Cerebellar nuclear complex (tissue), 1 donor: ENCODE results near the gene TUBGCP6.

Source experiments
- DNase-seq, 2 experiments: peaks; one replicate each; lab custom pipeline; 2025; lab: John Stamatoyannopoulos, UW

The TUBGCP6 gene

DNA sequence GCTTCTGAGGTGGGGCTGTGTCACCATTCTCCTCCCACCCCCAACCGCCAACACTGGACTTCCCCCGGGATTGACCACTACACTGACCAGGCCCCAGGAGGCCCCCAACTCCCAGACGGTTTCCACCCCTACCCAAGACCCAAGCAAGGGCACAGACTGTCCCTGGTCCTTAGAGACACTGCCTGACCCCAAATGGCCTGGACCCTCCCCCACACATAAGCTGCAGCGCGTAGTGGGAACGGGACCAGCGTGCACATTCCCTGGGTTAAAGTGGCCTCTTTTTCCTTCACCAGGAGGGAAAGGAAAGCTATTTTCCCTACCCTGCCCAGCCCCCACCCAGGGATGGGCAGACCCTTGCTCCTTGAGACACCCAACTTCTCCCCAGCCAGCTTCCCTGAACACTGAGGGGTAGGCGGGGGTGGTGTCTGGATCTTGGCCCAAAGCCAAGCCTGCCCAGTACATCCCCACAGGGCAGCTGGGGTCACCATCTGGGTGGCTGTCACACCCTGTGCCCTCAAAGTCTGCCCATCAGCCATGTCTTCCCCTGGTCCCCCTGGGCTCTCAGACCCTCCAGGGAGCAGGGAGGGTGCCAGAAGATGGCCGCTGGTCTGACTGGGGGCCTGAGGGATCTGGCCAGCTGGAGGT is 18.3 kb upstream of the TUBGCP6 start:
- no peak for DNase-seq

DNA sequence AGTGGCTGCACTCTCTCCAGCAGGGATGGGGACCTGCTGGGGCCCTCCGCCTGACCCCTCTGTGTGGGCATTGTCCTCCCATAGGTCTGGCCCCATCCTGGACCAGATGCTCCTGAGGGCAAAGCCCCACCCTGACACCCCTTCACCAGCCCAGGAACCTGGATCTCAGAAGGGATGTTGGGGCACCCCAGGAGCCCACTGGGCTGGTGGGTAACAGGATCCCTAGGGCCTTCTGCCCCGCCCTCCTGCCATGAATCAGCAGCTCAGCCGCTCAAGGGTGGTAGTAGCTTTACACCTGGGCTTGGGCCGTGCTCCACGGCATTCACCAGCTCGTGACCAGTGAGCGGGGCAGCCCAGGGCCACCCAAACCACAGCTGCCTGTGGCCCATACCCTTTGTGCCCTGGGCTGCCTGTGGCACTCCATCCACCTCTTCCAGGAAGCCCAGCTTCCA is 17.7 kb upstream of the TUBGCP6 start:
- DNase-seq = no peak

DNA sequence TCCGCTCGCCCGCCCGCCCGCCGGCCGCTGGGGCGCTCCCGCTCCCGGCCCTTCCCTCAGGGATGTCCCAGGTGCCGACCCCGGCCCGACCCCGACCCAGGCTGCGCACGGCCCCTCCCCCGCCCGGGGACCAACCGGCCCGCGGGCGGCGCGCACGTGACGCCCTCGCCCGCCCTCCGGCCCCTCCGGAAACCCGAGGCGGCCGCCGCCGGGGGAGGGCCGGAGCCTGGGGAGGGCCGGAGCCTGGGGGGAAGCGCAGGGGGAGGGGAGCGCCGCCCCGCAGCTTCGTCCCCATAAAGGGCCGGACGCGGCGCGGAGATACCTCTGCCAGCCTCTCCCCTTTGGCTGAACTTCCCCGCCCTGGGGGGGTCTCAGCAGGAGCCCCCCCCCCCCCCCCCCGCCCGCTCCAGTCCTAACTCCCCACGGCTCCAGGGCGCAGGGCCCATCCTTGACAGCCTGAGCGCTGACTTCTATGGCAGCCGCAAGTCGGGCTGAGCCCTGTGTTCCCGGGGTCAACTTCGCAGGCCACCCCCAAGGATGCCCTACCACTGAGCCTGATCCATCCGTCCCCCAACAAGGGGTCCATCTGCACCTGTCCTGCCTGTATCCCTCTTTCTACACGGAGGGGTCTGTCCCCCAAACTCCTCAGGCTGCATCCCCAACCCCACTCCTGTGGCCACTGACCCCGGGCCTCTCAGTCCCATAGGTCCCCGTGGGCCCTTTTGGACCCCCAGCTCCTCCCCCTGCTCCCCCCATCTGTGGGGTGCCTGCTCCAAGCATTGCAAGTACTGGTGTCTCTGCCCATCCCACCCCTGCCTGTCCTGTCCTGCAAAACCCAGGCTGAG is 17.0 kb upstream of the TUBGCP6 start, which contains the start of gene MAPK12:
TSS of gene MAPK12 (minus strand) at position 69 of the 845 bp plus-strand sequence. CDS start 174 bp downstream, outside the sequence.
- DNase-seq = no peak

DNA sequence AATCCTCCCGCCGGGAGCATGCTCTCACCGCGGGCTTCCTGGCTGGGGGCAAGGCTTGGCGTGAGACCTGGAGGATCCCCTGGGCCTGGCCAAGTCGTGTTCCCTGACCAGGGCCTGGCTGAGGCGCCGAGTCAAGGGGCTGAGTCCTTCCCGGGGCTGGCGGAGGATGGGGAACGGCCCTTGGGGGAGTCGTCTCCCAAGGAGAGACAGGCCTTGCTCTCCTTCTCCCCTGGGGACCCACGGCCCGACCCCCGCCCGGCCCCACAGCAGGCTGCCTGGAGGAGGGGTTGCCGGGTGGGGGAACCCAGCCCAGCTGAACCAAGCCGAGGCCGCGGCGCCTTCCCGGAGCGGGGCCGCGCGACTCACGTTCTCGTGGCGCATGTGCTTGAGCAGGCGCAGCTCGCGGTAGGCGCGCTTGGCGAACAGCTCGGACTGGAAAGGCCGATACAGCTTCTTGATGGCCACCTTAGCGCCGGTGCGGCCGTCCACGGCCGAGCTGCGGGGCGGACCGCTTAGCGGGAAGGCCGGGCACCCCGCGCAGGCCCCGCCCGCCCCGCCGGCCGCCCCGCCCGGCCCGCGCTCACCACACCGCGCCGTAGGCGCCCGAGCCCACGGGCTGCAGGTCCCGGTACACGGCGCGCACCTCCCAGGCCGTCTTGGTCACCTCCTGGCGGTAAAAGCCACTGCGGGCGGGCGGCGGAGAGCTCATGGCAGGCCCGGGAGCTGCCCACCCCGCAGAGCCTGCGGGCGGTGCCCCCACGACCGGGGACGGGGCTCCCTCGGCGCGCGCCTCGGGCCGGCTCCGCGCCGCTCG is 16.2 kb upstream of the TUBGCP6 start:
- DNase-seq = no peak

DNA sequence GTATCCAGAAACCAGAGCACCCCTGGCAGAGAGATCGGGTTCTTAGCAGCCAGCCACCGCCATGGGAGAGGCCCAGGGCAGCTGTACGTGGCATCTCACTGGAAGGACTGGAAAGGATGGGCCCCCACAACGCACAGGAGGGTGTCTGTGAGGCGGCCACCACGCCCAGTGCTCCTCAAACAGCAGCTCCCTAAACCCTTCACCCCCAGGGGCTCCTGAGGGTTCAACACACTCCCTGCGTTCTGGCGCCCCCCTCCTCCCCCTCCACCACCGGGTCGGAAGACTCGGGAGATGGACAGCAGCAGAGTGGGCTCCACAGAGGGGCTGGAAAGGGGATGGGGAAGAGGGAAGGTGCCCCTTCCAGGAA is 15.6 kb upstream of the TUBGCP6 start:
- no peak for DNase-seq

DNA sequence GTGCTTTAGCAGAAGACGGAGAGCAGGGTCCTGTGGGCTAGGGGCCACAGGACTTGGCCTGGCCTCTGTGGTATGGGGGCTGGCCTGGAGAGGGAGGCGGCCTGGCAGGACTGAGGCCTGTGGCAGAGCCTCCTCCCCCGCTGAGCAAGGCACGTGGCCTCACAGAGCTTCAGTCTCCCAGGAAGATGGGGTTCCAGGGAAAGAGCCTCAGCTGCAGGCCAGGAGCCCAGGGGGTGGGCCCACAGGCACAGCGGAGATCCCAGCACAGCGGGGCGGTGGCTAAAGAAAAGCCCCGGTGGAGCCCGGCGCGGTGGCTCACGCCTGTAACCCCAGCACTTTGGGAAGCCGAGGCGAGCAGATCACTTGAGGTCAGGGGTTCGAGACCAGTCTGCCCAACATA is 14.5 kb upstream of the TUBGCP6 start:
- no peak for DNase-seq

DNA sequence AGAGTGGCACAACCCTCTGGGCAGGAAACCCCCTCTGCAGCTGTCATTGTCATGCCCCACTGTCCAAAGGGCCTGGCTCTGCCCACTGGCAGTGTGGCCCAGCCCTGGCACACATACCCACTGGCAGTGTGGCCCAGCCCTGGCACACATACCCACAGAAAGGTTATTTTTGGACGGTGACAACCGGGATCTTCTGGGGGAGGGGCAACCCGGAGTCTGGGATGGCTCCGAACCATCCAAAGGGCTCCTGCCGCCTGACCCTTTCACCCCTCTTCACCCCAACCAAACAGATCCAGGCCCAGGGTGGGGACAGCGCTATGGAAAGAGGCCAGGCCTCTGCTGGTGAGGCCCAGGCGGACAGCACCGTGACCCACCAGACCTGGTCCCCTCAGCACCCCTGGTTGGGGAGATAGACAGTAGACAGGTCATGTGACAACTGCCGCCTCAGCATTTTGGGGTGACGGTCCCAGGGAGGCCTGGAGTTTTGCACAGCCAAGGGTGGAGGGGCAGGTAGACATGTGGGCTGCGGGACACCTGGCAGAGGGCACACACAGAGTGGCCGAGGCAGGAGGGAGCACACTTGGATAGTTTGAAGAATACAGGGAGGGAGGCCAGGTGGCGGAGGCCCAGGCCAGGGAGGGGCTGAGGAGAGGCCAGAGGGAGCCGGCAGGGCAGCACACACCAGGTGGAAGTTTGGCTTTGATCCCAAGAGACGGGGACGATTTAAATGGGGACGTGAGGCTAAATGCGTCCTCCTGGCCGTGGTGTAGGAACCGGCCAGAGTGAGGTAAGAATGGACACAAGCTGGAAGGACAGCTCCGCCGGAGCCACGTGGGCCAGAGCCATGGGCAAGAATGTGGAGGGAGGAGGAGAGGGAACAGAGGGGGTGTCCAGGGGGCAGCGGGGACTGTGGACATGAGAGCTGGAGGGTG is 13.8 kb upstream of the TUBGCP6 start:
- DNase-seq = no peak

DNA sequence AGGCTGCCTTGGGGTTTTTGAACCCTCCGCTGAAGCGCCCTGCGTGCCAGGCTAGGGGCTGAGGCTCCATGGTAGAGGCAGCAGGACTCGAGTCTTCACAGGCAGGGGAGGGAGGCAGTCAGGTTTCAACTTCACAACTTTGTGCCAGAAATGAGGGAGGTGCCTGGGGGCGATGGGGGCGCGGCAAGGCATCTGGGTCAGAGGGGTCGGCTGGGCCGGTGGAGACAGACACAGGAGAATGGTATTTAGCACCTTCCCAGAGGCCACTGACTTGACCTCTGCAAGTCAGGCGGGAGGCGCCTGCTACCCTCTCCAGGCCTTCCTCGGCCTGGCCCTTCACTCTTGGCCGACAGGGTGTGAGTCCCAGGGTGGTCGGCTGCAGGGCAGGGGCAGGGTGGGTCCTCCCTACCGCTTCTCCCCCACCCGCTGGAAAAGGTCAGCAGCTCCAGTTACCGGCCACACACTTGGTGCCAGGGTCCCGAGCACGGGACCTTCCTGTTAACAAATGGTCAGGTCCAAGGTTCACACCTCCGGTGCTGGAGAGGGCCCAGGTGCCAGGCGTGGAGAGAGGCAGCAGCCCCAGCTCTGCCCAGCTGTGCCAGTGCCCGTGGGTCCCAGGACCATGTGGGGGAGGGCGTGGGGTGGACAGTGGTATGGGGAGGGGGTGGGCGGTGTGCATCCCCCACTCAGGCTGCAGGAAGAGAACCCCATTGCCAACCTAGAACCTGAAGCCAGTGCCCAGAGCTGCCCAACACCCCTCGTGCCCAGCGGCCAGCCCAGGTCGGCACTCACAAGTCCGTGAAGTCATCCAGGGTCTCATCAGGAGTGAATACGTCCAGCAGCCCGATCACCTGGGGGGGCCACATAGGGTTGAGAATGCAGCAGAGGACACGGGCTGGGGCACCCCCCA is 12.9 kb upstream of the TUBGCP6 start:
- no peak for DNase-seq

DNA sequence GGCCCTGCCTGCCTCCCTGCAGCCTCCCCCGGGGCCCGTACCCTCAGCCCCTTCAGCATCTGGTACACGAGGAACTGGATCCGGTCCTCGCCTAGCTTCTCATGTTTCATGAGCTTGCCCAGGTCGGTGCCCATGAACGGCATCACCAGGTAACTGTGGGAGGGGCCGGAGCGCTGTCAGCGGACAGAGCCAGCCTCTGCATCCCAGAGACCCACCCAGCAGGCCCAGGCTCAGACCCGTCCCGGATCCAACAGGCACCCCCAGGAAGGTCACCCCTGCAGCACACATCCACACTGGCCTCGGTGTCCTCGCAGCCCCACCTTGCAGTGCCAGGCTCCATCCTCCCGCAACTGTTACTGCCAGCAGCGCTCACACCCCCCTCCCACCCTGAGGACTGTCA is 12.2 kb upstream of the TUBGCP6 start:
- DNase-seq = no peak

DNA sequence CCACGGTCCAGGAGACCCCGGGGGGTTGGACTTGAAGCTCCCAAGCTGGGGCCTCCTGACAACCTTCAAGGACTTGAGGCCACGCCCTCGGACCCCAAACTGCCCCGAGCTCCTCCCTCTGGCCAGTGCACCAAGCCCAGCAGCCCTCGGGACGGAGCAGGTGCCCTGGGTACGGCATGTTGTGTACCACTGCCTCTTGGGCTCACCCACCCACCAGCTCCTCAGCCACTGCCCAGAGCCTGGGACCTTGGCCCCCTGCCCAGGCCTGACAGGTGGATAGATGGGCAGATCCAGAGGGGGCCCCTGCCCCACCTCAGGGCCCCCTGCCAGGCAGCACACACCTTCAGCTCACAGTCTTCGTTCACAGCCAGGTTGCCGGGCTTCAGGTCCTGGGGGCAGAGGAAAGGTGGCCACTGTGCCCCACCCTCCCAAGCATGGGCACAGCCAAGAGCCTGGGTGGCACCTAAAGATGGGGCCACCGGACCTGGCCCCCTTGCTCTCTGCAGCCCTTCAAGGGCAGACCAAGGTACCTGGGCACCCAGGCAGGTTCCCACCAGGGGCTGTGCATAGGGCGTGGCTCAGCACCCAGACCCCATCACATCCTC is 11.5 kb upstream of the TUBGCP6 start:
- no peak for DNase-seq

DNA sequence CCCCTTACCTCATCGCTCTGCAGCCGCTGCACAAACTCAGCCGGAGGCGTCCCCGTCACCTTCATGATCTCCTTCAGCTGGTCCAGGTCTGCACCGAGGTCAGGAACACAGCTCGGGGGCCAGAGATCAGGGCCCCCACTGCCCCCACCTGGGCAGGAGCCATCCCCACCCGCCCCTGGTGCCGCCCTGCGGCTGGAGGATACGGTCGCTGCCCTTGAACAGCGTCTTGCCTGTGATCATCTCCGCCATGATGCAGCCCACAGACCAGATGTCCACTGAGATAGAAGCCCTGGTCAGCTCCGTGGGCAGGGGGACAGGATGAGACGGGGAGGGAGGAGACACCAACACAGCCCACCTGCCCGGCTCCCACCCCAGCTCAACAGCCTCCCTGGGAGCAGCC is 10.8 kb upstream of the TUBGCP6 start:
- DNase-seq = no peak

DNA sequence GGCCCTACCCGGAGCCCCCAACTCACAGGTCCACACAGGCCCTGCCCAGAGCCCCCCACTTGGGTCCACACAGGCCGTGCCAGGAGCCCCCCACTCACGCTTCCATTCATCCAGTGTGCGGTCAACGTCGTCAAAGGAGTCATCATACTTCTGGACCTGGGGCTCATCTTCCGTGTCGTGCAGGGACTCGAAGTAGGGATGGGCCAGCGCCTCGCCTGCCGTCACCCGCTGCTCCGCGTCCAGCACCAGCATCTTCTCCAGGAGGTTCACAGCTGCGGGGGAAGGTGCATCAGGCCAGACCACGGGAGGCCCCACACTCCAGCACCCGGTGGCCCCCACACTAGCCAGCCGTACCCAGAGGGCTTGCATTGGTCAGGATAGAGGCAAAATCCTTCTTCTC is 10.3 kb upstream of the TUBGCP6 start:
- DNase-seq = no peak

DNA sequence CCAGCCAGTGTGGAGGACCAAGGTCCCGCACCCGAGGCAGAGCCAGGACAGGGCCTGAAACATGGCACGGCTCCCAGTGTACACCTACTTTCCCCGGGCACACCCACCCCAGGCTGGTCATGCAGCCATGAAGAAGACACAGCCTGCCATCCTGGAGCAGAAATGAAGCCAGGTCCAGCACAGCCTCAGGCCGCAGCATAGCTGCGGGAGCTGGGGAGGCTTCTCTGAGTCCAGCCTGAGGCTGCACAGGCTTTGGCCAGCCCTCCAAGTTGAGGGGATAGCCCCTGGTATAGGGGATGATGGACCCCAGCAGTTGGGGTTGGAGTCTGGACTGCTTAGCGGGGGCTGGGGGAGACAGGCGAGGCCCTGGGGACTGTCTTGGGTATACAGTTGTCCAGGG is 9.1 kb upstream of the TUBGCP6 start:
- no peak for DNase-seq

DNA sequence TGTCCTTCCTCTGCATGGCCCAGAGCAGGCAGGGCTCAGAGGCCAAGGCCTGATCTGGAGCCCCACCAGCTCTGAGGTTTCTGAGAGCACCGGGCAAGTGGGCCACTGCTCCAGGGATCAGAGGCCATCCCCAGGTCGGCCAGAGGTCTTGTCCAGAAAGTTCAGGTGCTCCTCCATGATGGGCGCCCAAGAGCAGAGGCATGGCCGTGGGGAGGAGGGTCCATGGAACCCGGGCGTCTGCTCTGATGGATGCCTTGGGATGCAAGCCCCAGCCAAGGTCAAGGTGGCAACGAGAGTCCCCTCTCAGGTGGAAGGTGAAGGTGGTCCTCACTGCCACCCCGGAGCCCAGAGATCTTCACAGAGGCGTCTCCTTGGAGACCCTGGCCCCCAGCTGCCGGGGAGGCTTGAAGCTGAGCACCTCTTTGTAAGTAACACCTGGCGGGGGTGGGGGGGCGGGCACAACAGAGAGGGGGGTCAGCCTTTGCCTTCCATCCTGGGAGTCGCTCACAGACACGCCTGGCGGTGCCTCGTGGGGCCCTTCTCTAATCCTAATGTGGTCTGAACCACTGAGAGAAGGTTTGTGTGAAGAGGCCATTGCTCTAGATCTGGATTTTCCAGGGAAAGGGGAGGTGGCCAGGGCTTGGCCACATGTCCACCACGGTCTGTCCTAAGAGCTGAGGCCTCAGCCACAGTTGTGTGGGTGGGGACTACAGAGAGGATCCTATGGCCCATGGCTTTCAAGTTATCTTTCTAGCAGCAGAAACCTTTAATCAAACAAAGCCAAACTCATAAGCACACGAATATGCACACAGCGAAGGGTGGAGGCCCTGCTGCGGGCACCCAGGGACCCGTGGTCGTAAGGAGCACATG is 8.5 kb upstream of the TUBGCP6 start:
- no peak for DNase-seq

DNA sequence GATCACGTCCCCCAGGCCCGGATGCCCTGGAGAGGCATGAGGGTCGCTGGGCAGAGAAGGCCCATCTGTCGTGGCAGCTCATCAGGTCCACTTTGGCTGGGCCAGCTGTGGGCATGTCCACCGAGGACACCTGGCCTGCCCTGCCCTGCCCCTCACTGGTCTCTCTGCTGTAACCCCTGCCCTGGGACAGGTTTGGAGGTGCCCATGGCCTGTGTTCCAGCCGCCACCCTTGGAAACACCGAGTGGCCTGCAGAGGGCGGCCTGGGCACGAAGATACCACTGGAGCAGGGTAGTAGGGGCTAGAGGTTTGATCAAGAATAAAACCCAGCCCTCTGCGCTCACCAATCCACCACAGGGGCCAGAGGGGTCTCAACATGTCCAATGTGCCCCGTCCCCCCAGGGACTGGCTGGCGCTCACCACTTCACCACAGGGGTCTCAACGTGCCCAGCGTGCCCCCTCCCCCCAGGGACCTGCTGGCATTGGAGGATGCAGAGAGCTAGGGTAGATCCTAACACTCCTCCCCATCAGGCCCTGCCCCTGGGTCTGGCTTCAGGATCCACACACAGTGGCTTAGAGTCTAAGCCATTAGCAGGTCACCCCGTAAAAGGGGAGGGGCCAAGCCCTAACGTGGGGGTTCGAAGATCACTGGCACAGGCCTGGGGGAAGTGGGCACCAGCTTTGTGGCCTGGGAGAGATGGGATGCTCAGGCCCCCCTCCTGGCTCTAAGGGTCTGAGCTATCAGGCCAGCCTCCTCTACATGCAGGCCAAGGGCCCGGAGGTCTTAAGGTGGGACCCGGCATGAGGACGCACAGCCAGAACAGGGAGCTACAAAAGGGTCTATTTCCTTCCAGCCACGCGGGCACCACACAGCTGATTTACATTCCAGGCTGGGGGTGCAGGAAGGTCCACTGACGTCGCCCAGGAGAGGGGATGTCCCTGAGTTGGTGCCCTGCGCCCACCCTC is 7.5 kb upstream of the TUBGCP6 start:
- DNase-seq = no peak

DNA sequence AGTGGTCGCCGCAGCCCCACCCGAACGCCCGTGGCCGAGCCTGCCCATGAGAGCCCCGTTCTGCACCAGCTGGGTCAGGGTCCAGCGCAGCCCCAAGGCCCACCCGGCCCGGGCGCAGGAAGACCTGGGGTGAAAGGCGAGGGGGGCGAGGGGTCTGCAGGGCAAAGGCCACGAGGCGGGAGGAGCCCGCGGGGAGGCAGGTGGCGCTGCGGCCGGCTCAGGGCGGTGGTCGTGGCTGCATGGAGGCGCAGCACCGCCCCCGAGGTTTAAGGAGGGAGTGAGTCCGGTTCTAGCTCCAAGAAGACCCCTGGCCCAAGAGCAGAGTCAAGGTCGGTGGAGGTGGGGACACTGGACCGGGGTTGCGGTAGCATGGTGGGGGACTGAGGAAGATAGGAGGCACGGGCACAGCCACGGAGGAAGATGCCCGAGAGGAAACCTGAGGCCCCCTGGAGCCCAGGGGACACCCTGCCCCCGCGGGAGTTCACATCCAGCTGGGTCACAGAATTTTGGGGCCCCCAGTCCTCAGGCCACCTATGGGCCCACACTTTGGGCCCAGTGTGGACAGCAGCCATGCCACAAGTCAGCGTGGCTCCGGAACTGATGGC is 6.8 kb upstream of the TUBGCP6 start:
- no peak for DNase-seq
